Sigmoid colon (tissue), 7 donors: ENCODE results near the gene RBM39. TPM values are rescaled to one million over a fixed set of nuclear protein-coding genes. Genes with fewer than 3 reads are reported as not detected.

ENCODE experiments used
- DNase-seq: peaks from one replicate; pipeline ENCODE4 v3.0.0-alpha.2; 2019
- H3K27ac ChIP-seq, 4 donors: fragments of 200-600 bp; sonication (generic); one replicate each; pipeline ENCODE4 v1.5.1; 2016 to 2019; ENCODE audit warnings: mild to moderate bottlenecking in 1 of 4
- H3K27me3 ChIP-seq, 3 donors: fragments of 200-600 bp; sonication (generic); one replicate each; pipeline ENCODE4 v1.5.1; 2019; ENCODE audit warnings: mild to moderate bottlenecking in 1 of 3
- H3K36me3 ChIP-seq, 4 donors: fragments of 200-600 bp; sonication (generic); one replicate each; pipeline ENCODE4 v1.5.1; 2016 to 2019
- H3K4me1 ChIP-seq, 4 donors: fragments of 200-600 bp; sonication (generic); one replicate each; pipeline ENCODE4 v1.5.1; 2017 to 2019
- H3K4me3 ChIP-seq, 4 donors: fragments of 200-600 bp; sonication (generic); one replicate each; pipeline ENCODE4 v1.5.1; 2017 to 2019; ENCODE audit warnings: mild to moderate bottlenecking in 2 of 4, moderate library complexity in 1 of 4
- H3K9me3 ChIP-seq, 4 donors: fragments of 200-600 bp in 3 of 4; sonication (generic) in 3 of 4; one replicate each; pipeline versions ENCODE4 v1.5.1 to v1.6.1; 2013 to 2019
- EP300 ChIP-seq, 4 donors: sonication (generic); formaldehyde crosslinking; IDR thresholded peaks; one replicate each; pipeline ENCODE4 v1.6.1; 2017; ENCODE audit warnings: antibody characterized with exemption in 4 of 4
- POLR2A ChIP-seq, 2 donors: fragments of 450-650 bp; IDR thresholded peaks; one replicate each; pipeline ENCODE4 v1.6.1; 2016; ENCODE audit warnings: antibody characterized with exemption in 2 of 2, mild to moderate bottlenecking in 2 of 2, moderate library complexity in 2 of 2
- POLR2AphosphoS5 ChIP-seq, 4 donors: sonication (generic); formaldehyde crosslinking; IDR thresholded peaks; one replicate each; pipeline ENCODE4 v1.6.1; 2017; ENCODE audit warnings: antibody characterized with exemption in 4 of 4
- WGBS, 2 donors: extraction: QIAGEN DNeasy Blood & Tissue Kit; methylation state at CpG; one replicate each; pipeline ENCODE4 v1.1.7; 2013; 5-methylcytosine and 5-hydroxymethylcytosine counted together
- intact Hi-C: fragments of 100-400 bp; cut with DNase I; formaldehyde crosslinking; loops from one replicate; pipeline ENCODE4 v1.15.1; 2023
- polyA plus RNA-seq, 3 donors: library from polyadenylated mRNA; stranded (reverse); fragments of 200-250 nt; gene quantifications; one replicate each; pipeline ENCODE4 v1.2.3, GENCODE V29; 2013
- total RNA-seq, 4 donors: library from RNA; depleted of rRNA; stranded (reverse); fragments of >200 nt; gene quantifications; one replicate each; pipeline ENCODE4 v1.1.0, GENCODE V29; 2016
- TF ChIP-seq, protein P1 (sequence below), 4 experiments: fragments of 450-650 bp in 3 of 4; fragments of 200-600 bp in 1 of 4; IDR thresholded peaks; one replicate each; pipeline ENCODE4 v1.5.1; 2016 to 2019; ENCODE audit warnings: antibody characterized with exemption in 4 of 4, mild to moderate bottlenecking in 3 of 4, moderate library complexity in 2 of 4
- donor health status: healthy with polysubstance abuse.
- donor health status: Bipolar disorder and iron deficiency.
- donor health status: healthy.

RBM39 gene
- total and polyA plus RNA-seq, 7 donors = 68.2 to 408 (median 281) TPM

DNA sequence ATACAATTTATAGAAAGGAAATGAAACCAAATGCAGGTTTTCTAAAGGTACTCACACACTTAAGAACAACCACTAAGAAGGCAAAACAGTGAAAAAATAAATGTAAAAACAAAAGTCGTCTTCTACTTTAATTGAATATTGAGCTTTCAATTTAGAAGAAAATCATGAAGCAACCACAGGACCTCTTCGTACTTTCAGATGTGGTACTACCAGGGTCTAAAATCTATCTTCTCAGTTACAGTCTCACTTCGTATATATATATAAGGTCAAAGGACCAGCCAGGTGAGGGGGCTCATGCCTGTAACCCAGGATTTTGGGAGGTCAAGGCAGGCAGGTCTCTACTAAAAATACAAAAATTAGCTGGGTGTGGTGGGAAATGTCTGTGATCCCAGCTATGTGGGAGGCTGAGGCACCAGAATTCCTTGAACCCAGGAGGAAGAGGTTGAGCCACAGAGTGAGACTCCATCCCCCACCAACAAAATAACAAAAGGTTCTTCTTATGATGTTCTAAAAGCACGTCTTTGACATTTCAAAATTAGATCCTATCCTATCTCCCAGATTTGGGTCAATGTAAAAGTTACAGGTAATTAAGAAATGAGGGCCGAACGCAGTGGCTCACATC lies 30.4 kb downstream of the RBM39 start:
- 80% methylated on average over 6 of the region's 6 CpGs for WGBS, 2 donors
- H3K27ac ChIP-seq = no peak overlapping the region

DNA sequence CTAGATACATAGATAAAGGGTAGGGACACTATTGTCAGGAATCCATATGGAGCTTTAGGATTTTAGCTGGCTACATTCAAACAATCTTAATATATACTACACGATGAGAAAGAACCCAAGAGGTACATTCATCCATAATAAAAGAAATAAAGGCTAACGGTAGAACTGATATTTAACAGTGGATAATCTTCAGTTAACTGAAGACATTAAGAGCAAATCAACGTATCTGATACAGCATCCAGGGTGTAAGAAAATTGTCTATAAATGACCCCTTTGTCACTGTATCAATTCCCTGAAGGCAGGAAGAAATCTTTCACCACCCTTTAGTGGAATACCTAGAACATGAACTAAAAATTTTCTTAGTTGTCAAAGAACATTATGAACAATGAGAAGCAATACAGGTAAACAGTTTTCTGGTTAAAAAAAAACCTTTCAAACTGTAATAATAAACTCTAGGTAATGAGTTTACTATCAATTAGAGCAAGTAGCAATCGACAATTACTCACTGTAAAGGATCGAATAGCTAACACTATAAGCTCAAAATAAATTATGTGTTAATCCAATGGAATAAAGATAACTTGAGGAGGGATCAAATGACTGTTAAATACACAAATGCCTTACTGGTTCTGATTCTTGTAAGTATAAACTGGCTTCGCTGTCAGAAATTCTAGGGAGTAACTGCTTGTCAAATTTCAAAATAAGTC lies 31.0 kb downstream of the RBM39 start:
- no peak for TF ChIP-seq POLR2AphosphoS5 (IDR thresholded peaks at IDR 0.05)
- TF ChIP-seq, protein P1, sequence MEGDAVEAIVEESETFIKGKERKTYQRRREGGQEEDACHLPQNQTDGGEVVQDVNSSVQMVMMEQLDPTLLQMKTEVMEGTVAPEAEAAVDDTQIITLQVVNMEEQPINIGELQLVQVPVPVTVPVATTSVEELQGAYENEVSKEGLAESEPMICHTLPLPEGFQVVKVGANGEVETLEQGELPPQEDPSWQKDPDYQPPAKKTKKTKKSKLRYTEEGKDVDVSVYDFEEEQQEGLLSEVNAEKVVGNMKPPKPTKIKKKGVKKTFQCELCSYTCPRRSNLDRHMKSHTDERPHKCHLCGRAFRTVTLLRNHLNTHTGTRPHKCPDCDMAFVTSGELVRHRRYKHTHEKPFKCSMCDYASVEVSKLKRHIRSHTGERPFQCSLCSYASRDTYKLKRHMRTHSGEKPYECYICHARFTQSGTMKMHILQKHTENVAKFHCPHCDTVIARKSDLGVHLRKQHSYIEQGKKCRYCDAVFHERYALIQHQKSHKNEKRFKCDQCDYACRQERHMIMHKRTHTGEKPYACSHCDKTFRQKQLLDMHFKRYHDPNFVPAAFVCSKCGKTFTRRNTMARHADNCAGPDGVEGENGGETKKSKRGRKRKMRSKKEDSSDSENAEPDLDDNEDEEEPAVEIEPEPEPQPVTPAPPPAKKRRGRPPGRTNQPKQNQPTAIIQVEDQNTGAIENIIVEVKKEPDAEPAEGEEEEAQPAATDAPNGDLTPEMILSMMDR (IDR thresholded peaks at IDR 0.05) = no peak
- no peak for DNase-seq
- intact Hi-C loops = no loop called here
- H3K9me3 ChIP-seq = no peaks in the 10 kb centered on the region
- no peak overlapping the region for H3K27ac ChIP-seq
- no peak overlapping the region for H3K4me3 ChIP-seq
- H3K36me3 ChIP-seq = peaks cover 14 to 99% (median 59%) of the 10 kb centered on the region in 4 donors
- 58 to 74% methylated on average over 6 of the region's 6 CpGs for WGBS, 2 donors
- no peaks in the 10 kb centered on the region for H3K27me3 ChIP-seq
- H3K4me1 ChIP-seq = peaks cover 0 to 42% (median 24%) of the 10 kb centered on the region in 4 donors

More for the DNA sequence above, 30.4 kb downstream of the RBM39 start:
- H3K9me3 ChIP-seq = no peaks in the 10 kb centered on the region
- H3K4me3 ChIP-seq = no peak overlapping the region
- H3K36me3 ChIP-seq = peaks cover 13 to 99% (median 60%) of the 10 kb centered on the region in 4 donors
- H3K27me3 ChIP-seq = no peaks in the 10 kb centered on the region
- intact Hi-C loops = no loop called here
- peaks cover 0 to 42% (median 24%) of the 10 kb centered on the region in 4 donors for H3K4me1 ChIP-seq
- no peak for TF ChIP-seq POLR2AphosphoS5 (IDR thresholded peaks at IDR 0.05)
- TF ChIP-seq, protein P1 (IDR thresholded peaks at IDR 0.05) = no peak
- TF ChIP-seq POLR2A (IDR thresholded peaks at IDR 0.05) = no peak
- TF ChIP-seq EP300 (IDR thresholded peaks at IDR 0.05) = no peak
- no peak for DNase-seq

DNA sequence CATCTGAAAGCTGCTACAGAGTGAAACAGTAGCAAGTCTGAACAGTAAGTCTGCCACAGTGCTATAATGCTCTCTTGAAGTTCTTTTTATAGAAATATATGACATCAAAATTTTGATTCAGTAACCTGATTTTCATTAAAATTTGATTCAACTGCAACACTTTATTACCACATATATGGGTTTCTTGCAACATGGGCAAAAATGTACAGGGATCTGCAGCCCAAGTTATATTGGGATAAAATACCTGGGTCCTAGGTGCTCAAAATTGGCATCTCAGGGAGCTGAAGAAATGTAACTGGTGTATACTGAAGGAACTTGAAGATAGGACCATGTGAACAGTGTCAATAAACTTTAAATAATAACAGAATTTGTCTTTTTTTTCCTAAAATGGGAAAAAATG lies 32.0 kb downstream of the RBM39 start:
- Histone ChIP-seq H3K4me3 (no peak overlapping the region), H3K27ac (no peak overlapping the region), H3K4me1 (peaks cover 0 to 42% (median 24%) of the 10 kb centered on the region in 4 donors), H3K27me3 (no peaks in the 10 kb centered on the region), H3K36me3 (peaks cover 12 to 99% (median 58%) of the 10 kb centered on the region in 4 donors), H3K9me3 (no peaks in the 10 kb centered on the region)
- intact Hi-C loops = no loop called here
- DNase-seq = no peak
- no peak for TF ChIP-seq POLR2A (IDR thresholded peaks at IDR 0.05)
- TF ChIP-seq, protein P1 (IDR thresholded peaks at IDR 0.05) = no peak
- TF ChIP-seq EP300 (IDR thresholded peaks at IDR 0.05) = no peak
- TF ChIP-seq POLR2AphosphoS5 (IDR thresholded peaks at IDR 0.05) = no peak

DNA sequence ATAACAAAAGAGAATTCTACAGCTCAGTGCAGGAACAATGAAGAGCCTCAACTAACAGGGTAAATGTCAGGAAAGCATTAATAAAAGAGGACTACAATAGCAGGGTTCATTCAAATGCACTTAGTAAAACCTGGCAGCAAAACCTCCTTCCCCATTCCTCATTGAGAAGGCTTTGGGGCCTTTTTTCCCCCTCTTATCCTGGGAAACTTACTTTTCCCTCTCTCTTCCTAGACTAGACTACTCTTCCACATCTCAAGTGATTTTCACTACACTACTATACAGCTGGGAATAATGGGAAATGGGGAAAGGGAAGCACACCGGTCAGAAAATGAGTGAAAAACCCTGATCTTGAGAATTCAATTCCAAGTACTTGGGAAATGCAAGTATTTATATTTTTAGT lies 32.8 kb downstream of the RBM39 start:
- Histone ChIP-seq H3K27me3 (no peaks in the 10 kb centered on the region), H3K9me3 (no peaks in the 10 kb centered on the region), H3K27ac (no peak overlapping the region), H3K4me3 (no peak overlapping the region), H3K4me1 (peaks cover 0 to 42% (median 24%) of the 10 kb centered on the region in 4 donors), H3K36me3 (peaks cover 19 to 99% (median 61%) of the 10 kb centered on the region in 4 donors)
- WGBS, 2 donors = 90 to 94% methylated on average over 1 of the region's 1 CpG
- TF ChIP-seq POLR2AphosphoS5 (IDR thresholded peaks at IDR 0.05) (no peak), EP300 (IDR thresholded peaks at IDR 0.05) (no peak), POLR2A (IDR thresholded peaks at IDR 0.05) (no peak)
- TF ChIP-seq, protein P1 (IDR thresholded peaks at IDR 0.05) = no peak
- intact Hi-C loops = loop anchor here (10.0 kb wide), 1 partner anchor 176 kb away; no protein-coding TSS in a partner anchor
- DNase-seq = no peak
